GM12892 (cell line): ENCODE results near the gene ZSCAN10.

ENCODE experiments used
- POLR2A ChIP-seq: IDR thresholded peaks from 2 replicates; pipeline ENCODE4 v1.6.1; 2011; ENCODE audit warnings: low read depth, low read length, control low read depth
- POLR2AphosphoS5 ChIP-seq: IDR thresholded peaks from 2 replicates; pipeline ENCODE4 v1.6.1; 2011; ENCODE audit warnings: low read depth, low read length, control low read depth
- TAF1 ChIP-seq: IDR thresholded peaks from 2 replicates; pipeline ENCODE4 v1.6.1; 2011; ENCODE audit warnings: low read depth, mild to moderate bottlenecking, control low read depth, low read length, borderline replicate concordance

GRCh38 chr16:3118846-3119245 is 19.8 kb upstream of the ZSCAN10 start:
- TF ChIP-seq POLR2AphosphoS5: no peak
- no peak for TF ChIP-seq TAF1
- no peak for TF ChIP-seq POLR2A
